Activated naive CD8-positive, alpha-beta T cell (primary cell): ENCODE measurements around the gene TEKT3.
A peak's percentile ranks its signal among the peaks of the same experiment; 100 is the strongest.

Experiments
- H3K27ac Mint-ChIP-seq: one replicate; pipeline ENCODE4 v1.8.0; 2021; ENCODE audit warnings: mixed read lengths
- H3K27me3 Mint-ChIP-seq: one replicate; pipeline ENCODE4 v1.8.0; 2021; ENCODE audit warnings: mixed read lengths
- H3K36me3 Mint-ChIP-seq: one replicate; pipeline ENCODE4 v1.8.0; 2021; ENCODE audit warnings: mixed read lengths
- H3K4me1 Mint-ChIP-seq: one replicate; pipeline ENCODE4 v1.8.0; 2021; ENCODE audit warnings: low read depth, mixed read lengths
- H3K4me3 Mint-ChIP-seq: one replicate; pipeline ENCODE4 v1.8.0; 2021; ENCODE audit warnings: mild to moderate bottlenecking, mixed read lengths
- H3K9me3 Mint-ChIP-seq: one replicate; pipeline ENCODE4 v1.8.0; 2021; ENCODE audit warnings: low read depth, mixed read lengths

TEKT3 gene

DNA sequence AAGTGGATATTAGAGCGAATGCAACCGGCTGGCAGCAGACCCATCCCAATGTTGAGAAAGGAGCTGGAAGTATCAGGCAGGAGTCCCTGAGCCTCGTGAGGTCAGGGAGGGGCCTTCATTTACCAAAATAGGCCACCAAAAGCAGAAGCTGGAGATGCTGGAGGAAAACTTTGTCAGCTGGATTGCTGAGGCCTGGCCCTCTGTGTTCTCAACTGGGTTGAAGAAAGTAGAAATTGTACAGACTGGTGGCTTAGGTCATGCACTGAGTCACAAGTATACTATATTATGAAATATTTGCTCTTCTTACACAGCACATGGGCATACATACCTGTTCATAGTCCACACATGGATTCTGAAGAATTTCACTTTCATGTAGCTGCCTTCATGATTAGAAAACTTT, 23.2 kb upstream of the TEKT3 start:
- no peak overlapping the region for H3K27ac Mint-ChIP-seq

GRCh38 chr17:15363702-15364101, 22.3 kb upstream of the TEKT3 start:
- no peak overlapping the region for H3K4me3 Mint-ChIP-seq
- peaks cover 2% of the 10 kb centered on the region for H3K27me3 Mint-ChIP-seq
- no peak overlapping the region for H3K27ac Mint-ChIP-seq
- no peaks in the 10 kb centered on the region for H3K4me1 Mint-ChIP-seq
- no peaks in the 10 kb centered on the region for H3K36me3 Mint-ChIP-seq
- no peaks in the 10 kb centered on the region for H3K9me3 Mint-ChIP-seq

More for the DNA sequence above, 23.2 kb upstream of the TEKT3 start:
- H3K27me3 Mint-ChIP-seq: peaks cover 4% of the 10 kb centered on the region
- no peaks in the 10 kb centered on the region for H3K36me3 Mint-ChIP-seq
- no peak overlapping the region for H3K4me3 Mint-ChIP-seq
- H3K9me3 Mint-ChIP-seq: no peaks in the 10 kb centered on the region
- H3K4me1 Mint-ChIP-seq: no peaks in the 10 kb centered on the region

DNA sequence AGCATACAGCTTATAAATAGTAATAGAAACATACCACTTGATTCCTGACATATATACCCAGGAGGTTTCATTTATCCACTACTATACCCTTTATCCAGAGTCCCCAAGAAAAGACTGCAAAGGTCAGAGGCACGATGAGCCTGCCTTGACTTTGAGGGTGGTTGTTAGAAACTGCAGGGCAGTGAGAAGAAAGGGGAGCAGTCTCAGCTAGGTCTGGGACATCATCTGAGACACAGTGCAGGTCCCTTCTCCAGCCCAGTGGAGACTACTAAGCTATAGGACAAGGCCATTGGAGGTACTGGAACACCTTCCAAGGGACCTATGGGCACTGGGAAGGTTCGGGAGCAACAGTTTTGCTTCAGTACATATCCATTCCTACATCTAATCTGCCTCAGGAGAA, 20.2 kb upstream of the TEKT3 start:
- H3K27ac Mint-ChIP-seq: no peak overlapping the region
- no peak overlapping the region for H3K4me3 Mint-ChIP-seq
- H3K4me1 Mint-ChIP-seq: no peaks in the 10 kb centered on the region
- H3K9me3 Mint-ChIP-seq: no peaks in the 10 kb centered on the region
- no peaks in the 10 kb centered on the region for H3K27me3 Mint-ChIP-seq
- no peaks in the 10 kb centered on the region for H3K36me3 Mint-ChIP-seq

DNA sequence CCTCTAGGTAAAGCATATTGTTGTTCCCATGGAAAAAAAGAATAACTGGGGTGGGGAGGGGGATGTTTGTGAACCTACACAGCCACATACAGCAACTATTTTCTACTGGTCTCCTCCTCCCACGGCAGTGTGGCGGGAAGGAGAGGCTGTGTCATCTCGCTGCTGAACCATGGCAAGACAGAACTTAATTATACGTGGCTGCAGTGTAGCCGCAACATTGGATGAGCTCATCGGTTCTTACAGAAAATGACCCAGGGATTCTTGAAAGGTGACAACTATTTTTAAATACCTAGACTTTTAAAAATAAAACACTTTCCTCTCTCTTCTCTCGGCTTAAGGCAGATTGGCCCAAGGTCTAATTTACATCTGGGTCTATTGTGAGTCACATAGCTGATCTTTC, 19.8 kb upstream of the TEKT3 start:
- no peaks in the 10 kb centered on the region for H3K27me3 Mint-ChIP-seq
- no peak overlapping the region for H3K27ac Mint-ChIP-seq
- H3K36me3 Mint-ChIP-seq: no peaks in the 10 kb centered on the region
- H3K9me3 Mint-ChIP-seq: no peaks in the 10 kb centered on the region
- no peaks in the 10 kb centered on the region for H3K4me1 Mint-ChIP-seq
- no peak overlapping the region for H3K4me3 Mint-ChIP-seq

- Mint-ChIP-seq H3K4me3 (no peak overlapping the region), H3K36me3 (no peaks in the 10 kb centered on the region), H3K27me3 (peaks cover 20% of the 10 kb centered on the region), H3K27ac (no peak overlapping the region), H3K4me1 (no peaks in the 10 kb centered on the region), H3K9me3 (no peaks in the 10 kb centered on the region)
Measured at GRCh38 chr17:15354256-15354655, 12.9 kb upstream of the TEKT3 start.

DNA sequence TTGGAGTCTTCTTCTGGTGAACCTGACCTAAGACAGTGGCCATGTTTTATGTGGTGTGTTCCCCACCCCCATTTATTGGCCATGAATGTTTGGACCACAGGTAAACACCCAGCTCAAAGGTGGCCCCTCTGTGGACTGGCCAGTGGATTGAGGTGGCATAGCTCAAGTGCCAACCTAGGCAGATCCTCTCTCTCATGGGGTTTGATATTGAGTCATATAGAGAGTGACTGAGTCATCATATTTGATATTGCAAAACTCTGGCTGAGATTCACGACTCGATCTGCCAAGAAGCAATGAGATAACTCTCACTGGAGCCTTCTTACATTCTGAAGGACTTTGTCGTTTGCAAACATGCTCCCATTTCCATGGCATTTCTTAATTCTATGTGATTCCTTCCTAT, 10.5 kb upstream of the TEKT3 start:
- no peaks in the 10 kb centered on the region for H3K36me3 Mint-ChIP-seq
- no peaks in the 10 kb centered on the region for H3K9me3 Mint-ChIP-seq
- no peak overlapping the region for H3K4me3 Mint-ChIP-seq
- peaks cover 22% of the 10 kb centered on the region for H3K27me3 Mint-ChIP-seq
- no peaks in the 10 kb centered on the region for H3K4me1 Mint-ChIP-seq
- H3K27ac Mint-ChIP-seq: no peak overlapping the region

- Mint-ChIP-seq H3K27me3 (peaks cover 26% of the 10 kb centered on the region), H3K9me3 (no peaks in the 10 kb centered on the region), H3K27ac (no peak overlapping the region), H3K4me3 (no peak overlapping the region), H3K36me3 (no peaks in the 10 kb centered on the region), H3K4me1 (no peaks in the 10 kb centered on the region)
Measured at GRCh38 chr17:15351478-15351840, 10.1 kb upstream of the TEKT3 start.

DNA sequence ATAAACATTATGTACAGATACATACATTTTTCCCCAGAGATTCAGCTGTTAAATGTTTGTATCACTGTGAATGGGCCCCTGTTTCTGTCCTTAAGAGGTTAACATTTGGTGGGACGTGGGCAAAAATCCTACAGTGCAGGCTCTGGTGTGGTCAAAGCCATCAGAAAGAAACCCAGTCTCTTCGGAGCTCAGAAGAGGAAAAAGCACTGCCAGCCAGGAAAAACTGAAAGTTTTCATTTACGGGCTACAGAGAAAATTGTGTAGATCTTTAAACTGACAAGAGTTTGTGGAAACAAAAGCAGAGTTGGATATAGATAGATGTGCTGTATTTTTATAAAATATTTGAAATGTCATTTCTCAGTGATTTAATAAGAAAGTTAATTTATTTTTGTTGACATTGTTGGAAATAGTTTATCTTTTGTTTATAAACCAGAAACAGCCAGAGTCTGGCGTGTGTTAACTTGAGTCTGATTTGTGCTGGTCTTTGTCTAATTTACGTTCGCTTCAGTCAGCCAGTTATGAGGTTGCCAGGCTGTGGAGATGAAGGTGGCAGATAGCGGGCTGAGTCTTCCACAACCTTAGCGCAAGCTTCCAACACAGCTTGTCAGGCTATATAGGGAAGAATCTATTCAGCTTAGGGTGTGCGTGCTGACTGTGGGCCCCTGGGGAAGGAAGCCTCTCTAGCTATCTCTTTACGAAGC, 9.5 kb upstream of the TEKT3 start:
- no peak overlapping the region for H3K27ac Mint-ChIP-seq
- no peaks in the 10 kb centered on the region for H3K4me1 Mint-ChIP-seq
- H3K9me3 Mint-ChIP-seq: no peaks in the 10 kb centered on the region
- H3K27me3 Mint-ChIP-seq: peaks cover 26% of the 10 kb centered on the region
- H3K4me3 Mint-ChIP-seq: no peak overlapping the region
- H3K36me3 Mint-ChIP-seq: no peaks in the 10 kb centered on the region

DNA sequence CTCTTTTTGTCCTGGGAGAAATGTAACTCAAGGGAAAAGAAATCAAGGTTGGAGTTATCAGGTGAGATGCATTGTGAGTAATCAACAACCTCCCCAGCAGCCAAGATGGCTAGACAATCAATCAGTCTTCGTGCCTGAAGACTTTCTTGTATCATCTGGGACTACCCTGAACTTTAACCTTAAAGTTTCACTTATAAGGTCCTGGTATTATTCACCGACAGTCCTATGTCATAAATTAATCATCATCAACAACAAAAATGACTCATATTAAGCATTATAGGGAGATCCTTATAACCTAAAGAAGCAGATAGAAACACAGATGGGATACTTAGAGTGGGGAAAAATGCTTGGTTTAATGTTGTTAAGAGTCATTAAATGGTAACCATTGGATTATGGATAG, 7.7 kb upstream of the TEKT3 start:
- H3K27me3 Mint-ChIP-seq: peaks cover 31% of the 10 kb centered on the region
- no peaks in the 10 kb centered on the region for H3K9me3 Mint-ChIP-seq
- no peak overlapping the region for H3K4me3 Mint-ChIP-seq
- H3K4me1 Mint-ChIP-seq: no peaks in the 10 kb centered on the region
- H3K36me3 Mint-ChIP-seq: no peaks in the 10 kb centered on the region
- H3K27ac Mint-ChIP-seq: no peak overlapping the region

- Mint-ChIP-seq H3K27ac (no peak overlapping the region), H3K27me3 (peaks cover 37% of the 10 kb centered on the region), H3K4me3 (no peak overlapping the region), H3K36me3 (no peaks in the 10 kb centered on the region), H3K4me1 (no peaks in the 10 kb centered on the region), H3K9me3 (no peaks in the 10 kb centered on the region)
Measured at GRCh38 chr17:15348021-15348420, 6.6 kb upstream of the TEKT3 start.

DNA sequence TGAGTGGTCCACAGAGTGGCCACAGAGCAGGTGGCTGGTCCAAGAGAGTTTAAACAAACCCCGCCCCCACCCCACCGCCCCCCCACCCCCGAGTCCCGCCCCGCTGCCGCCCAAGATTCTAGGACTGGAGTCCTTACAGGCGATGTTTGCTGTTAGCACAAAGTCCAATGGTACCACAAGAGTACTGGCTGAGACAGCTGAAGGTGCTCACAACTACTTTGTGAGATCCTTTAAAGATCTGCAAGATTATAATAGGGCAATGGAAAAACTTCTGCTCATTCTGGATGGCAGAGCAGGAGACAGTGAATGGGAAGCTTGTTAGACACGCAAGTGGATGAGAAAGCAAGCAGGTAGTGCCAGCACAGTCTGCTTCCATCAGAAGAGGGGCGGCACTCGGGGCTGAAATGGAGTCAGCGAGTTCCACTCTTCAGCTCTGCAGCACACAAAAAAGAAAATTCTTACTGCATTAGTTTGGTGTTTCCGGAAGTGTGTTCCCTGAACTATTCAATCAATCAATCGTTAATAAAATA, 4.7 kb upstream of the TEKT3 start:
- Mint-ChIP-seq H3K4me1 (peaks cover 7% of the 10 kb centered on the region), H3K4me3 (no peak overlapping the region), H3K27me3 (peaks cover 35% of the 10 kb centered on the region), H3K27ac (no peak overlapping the region), H3K9me3 (no peaks in the 10 kb centered on the region), H3K36me3 (no peaks in the 10 kb centered on the region)

DNA sequence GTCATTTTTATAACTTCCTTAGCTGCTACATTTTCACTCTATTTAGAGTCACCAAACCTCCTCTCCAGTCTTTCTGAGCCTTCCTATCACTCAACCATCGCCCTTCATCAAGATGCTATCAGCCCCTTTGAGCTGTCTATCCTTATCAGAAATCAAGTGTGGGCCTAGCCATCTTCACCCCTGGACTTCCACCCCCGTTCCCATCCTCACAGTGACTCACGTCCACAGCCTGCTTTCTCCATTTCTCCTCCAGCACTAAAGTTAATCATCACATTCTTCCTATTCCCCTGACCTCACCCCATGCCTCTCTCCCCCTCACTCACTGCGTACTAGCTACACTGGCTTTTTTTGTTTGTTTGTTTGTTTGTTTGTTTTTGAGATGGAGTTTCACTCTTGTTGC, 2.4 kb upstream of the TEKT3 start:
- Mint-ChIP-seq H3K4me1 (peaks cover 11% of the 10 kb centered on the region), H3K4me3 (no peak overlapping the region), H3K9me3 (no peaks in the 10 kb centered on the region), H3K27me3 (peaks cover 44% of the 10 kb centered on the region), H3K36me3 (peaks cover 2% of the 10 kb centered on the region), H3K27ac (no peak overlapping the region)

DNA sequence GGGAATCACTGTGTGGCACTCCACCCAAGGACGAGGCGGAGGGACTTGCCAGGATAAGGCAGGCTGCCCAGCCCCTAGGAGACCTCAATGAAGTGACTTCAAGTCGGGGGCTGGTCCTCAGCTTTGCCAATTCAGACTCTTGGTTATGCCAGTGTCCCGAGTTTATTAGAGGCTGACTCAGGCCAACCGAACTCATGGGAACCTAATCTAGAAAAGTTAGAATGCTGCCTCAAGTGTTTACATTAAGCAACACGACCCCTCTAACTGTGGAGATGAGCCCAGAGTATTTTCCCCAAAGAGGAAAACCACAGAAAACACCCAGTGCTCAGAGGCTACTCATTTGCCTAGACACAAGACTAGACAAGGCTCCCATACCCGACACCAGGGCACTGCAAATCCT, 1.1 kb upstream of the TEKT3 start:
- no peak overlapping the region for H3K4me3 Mint-ChIP-seq
- no peak overlapping the region for H3K27ac Mint-ChIP-seq
- no peaks in the 10 kb centered on the region for H3K9me3 Mint-ChIP-seq
- H3K27me3 Mint-ChIP-seq: peaks cover 42% of the 10 kb centered on the region
- peaks cover 2% of the 10 kb centered on the region for H3K36me3 Mint-ChIP-seq
- H3K4me1 Mint-ChIP-seq: peaks cover 11% of the 10 kb centered on the region

DNA sequence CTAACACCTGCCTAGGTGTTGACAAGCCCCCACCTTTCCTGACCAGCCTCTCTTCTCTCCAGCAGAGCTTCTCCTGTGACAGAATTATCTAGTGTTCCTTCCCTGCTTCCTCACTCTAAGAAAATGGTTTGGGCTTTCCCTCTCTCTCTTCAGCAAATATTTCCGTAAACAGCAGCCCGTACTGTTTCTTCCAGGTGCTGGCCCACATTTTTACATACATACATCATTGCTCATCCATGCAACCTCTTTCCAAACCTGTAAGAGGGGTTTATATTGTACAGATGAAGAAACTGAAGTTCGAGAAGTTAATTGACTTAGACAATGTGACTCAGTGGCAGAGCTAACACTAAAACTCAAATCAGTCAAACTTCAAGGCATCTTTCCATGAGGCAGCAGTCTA, 569 bp upstream of the TEKT3 start:
- Mint-ChIP-seq H3K27ac (no peak overlapping the region), H3K9me3 (no peaks in the 10 kb centered on the region), H3K36me3 (peaks cover 2% of the 10 kb centered on the region), H3K27me3 (peaks cover 42% of the 10 kb centered on the region), H3K4me1 (peaks cover 11% of the 10 kb centered on the region), H3K4me3 (no peak overlapping the region)

DNA sequence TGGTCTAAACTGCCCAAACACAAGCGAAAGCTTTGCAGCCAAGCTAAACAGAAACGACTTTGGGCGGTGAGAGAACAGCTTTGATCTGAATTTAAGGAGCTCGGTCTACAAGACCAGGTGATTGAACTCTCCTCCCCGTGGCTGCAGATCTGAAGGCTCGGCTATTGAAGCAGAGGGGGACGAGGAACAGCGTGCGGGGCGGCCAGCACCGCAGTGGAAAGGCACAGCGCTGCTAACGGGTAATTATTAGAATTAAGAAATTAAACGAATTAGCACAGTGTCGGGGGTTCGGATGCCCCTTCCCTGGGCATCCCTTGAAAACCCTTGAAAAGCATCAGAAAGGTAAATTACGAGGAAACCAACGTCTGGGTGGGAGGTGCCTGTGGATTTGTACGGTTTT, 431 bp downstream of the TEKT3 start:
- Mint-ChIP-seq H3K27ac (no peak overlapping the region), H3K4me1 (peaks cover 11% of the 10 kb centered on the region), H3K4me3 (peak overlapping the region; percentile 82), H3K9me3 (peaks cover 3% of the 10 kb centered on the region), H3K36me3 (peaks cover 2% of the 10 kb centered on the region), H3K27me3 (peaks cover 38% of the 10 kb centered on the region)

DNA sequence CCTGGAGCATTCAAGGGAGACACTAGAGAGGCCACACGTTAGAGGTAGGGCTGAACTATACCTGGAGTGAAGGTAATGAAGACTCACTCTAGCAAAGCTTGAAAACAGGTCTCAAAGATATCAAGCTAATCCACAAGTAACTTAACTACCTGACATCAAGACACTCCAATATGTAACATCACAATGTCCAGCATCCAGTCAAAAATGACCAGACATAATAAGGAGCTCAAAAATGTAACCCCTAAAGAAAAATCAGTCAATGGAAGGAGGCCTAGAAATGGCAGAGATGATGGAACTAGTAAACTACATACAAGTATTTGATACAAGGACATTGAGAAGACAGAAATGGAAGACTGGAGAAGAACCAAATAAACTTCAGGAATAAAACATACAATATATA, 6.0 kb downstream of the TEKT3 start:
- Mint-ChIP-seq H3K36me3 (peaks cover 2% of the 10 kb centered on the region), H3K9me3 (peaks cover 12% of the 10 kb centered on the region), H3K4me3 (no peak overlapping the region), H3K27ac (no peak overlapping the region), H3K27me3 (peaks cover 16% of the 10 kb centered on the region), H3K4me1 (no peaks in the 10 kb centered on the region)
